ENCODE data around the gene CYP24A1.

CYP24A1 gene

DNA sequence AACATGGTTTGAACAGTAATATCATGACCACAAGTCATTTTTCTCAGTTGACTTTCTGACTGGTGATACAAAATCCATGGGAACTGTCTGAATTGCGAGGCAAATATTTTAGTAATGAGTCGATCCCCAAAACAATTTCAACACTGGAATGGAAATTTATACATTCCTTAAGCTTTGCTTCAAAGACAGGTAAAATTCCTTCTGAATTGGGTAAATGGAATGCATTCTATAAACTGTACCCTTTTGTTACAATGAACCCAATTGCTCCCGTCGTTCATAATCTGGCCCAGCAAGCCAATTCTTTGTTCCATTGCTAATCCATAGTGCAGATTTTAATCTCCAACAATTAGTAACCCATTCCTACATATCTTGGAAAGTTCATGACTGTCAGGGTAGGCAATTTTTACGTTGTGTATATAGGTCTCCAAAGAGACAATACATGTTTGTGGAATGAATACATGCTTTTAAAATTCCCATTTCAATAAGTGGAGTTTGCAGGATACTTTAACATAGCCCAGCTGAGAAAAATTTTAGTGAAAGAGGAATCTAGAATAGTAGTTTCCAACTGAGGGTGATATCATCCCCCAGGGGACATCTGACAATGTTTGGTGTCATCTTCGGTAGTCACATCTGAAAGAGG, 32.7 kb downstream of the CYP24A1 start:
- Histone ChIP-seq H3K79me2 (ENCODE audit: control insufficient read depth, insufficient read depth, low read length, unreplicated experiment) (no peaks in the 10 kb centered on the region), H3K36me3 (ENCODE audit: insufficient read depth, low read length) (no peaks in the 10 kb centered on the region), H3K27ac (ENCODE audit: low read depth, low read length) (peak overlapping the region; percentile 78), H2AFZ (ENCODE audit: low read length, unreplicated experiment) (no peak overlapping the region), H3K4me1 (ENCODE audit: control insufficient read depth, insufficient read depth, low read length, unreplicated experiment) (peaks cover 29% of the 10 kb centered on the region), H3K27me3 (ENCODE audit: insufficient read depth, low read length) (no peaks in the 10 kb centered on the region), H3K4me3 (ENCODE audit: low read depth, low read length) (no peak overlapping the region)

DNA sequence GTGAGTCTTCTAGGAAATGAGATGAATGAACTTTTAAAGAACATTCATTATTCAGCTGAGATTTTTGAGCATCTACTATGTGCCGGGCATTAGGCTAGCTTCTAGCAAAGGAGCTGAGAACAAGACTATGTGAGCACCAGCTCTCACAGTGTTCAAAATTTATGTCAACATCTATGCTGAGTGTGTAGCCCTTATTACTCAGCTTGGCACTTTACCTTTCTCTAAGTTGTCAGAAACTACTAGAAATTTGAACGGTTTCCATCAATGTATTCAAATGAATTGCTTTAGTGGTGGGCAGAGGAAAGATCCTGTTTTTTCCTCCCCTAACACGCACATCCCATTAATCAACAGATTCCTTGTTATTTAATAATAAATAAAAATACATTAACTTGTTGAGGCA, 33.3 kb downstream of the CYP24A1 start:
- Histone ChIP-seq H3K27ac (ENCODE audit: low read depth, low read length) (peak overlapping the region; percentile 78), H3K36me3 (ENCODE audit: insufficient read depth, low read length) (no peaks in the 10 kb centered on the region), H3K27me3 (ENCODE audit: insufficient read depth, low read length) (no peaks in the 10 kb centered on the region), H3K79me2 (ENCODE audit: control insufficient read depth, insufficient read depth, low read length, unreplicated experiment) (no peaks in the 10 kb centered on the region), H2AFZ (ENCODE audit: low read length, unreplicated experiment) (no peak overlapping the region), H3K4me3 (ENCODE audit: low read depth, low read length) (no peak overlapping the region), H3K4me1 (ENCODE audit: control insufficient read depth, insufficient read depth, low read length, unreplicated experiment) (peaks cover 29% of the 10 kb centered on the region)

DNA sequence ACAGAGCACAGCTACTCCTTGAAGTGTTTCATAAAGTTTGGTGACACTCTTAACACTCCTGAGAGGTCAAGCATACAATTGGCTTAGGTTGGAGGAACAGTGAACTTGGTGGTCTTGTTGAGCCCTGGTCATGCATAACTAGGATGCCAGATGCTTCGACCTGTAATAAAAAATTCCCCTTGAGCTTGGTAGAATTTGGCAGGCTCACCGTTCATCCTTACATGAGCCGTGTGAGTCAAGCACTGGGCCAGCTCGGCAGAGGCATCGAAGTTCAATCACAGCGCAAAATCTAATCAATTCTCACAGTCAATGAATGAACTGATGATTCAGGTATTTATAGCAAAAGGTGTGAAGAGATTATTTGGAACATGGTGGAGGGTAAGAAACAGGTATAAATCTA, 33.7 kb downstream of the CYP24A1 start:
- H3K36me3 ChIP-seq (ENCODE audit: insufficient read depth, low read length): no peaks in the 10 kb centered on the region
- H3K79me2 ChIP-seq (ENCODE audit: control insufficient read depth, insufficient read depth, low read length, unreplicated experiment): no peaks in the 10 kb centered on the region
- no peaks in the 10 kb centered on the region for H3K27me3 ChIP-seq (ENCODE audit: insufficient read depth, low read length)
- H3K4me3 ChIP-seq (ENCODE audit: low read depth, low read length): no peak overlapping the region
- H2AFZ ChIP-seq (ENCODE audit: low read length, unreplicated experiment): no peak overlapping the region
- peaks cover 29% of the 10 kb centered on the region for H3K4me1 ChIP-seq (ENCODE audit: control insufficient read depth, insufficient read depth, low read length, unreplicated experiment)
- H3K27ac ChIP-seq (ENCODE audit: low read depth, low read length): peak overlapping the region; percentile 78

DNA sequence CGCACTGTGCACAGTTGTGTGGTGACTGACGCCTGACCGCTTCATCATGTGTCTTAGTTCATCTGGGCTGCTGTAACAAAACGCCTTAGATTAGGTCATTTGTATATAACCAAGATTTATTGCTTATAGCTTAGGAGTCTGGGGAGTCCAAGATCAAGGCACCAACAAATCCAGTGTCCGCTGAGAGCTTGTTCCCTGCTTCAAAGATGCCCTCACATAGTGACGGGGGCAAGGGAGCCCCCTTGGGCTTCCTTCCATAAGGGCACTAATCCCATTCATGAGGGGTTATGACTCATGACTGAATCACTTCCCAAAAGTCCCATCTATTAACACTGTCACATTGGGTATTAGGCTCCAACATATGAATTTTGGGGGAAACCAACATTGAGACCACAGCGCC, 34.6 kb downstream of the CYP24A1 start:
- Histone ChIP-seq H3K27me3 (ENCODE audit: insufficient read depth, low read length) (no peaks in the 10 kb centered on the region), H3K27ac (ENCODE audit: low read depth, low read length) (no peak overlapping the region), H3K4me3 (ENCODE audit: low read depth, low read length) (no peak overlapping the region), H3K4me1 (ENCODE audit: control insufficient read depth, insufficient read depth, low read length, unreplicated experiment) (peaks cover 36% of the 10 kb centered on the region), H3K36me3 (ENCODE audit: insufficient read depth, low read length) (no peaks in the 10 kb centered on the region), H3K79me2 (ENCODE audit: control insufficient read depth, insufficient read depth, low read length, unreplicated experiment) (no peaks in the 10 kb centered on the region), H2AFZ (ENCODE audit: low read length, unreplicated experiment) (no peak overlapping the region)

DNA sequence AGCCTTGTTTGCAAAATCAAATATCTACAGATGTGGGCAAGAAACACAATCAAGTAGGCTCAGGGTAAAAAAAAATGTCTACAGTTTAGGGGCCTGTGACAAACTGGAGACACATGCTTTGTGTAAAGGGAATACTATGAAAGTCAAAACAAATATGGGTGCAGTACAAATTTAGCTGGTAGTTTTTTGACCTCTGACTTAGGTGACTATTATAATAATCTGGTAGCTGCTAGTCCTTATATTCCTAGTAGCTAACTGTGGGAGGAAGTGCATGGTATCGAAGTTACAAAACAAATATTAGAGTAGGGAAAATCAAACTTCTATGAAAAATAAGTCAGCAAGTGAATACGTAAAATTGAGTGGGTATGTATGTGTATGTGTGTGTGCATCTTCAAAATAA, 35.4 kb downstream of the CYP24A1 start:
- H3K4me3 ChIP-seq (ENCODE audit: low read depth, low read length): no peak overlapping the region
- H2AFZ ChIP-seq (ENCODE audit: low read length, unreplicated experiment): no peak overlapping the region
- H3K79me2 ChIP-seq (ENCODE audit: control insufficient read depth, insufficient read depth, low read length, unreplicated experiment): no peaks in the 10 kb centered on the region
- no peak overlapping the region for H3K27ac ChIP-seq (ENCODE audit: low read depth, low read length)
- H3K4me1 ChIP-seq (ENCODE audit: control insufficient read depth, insufficient read depth, low read length, unreplicated experiment): peaks cover 44% of the 10 kb centered on the region
- no peaks in the 10 kb centered on the region for H3K27me3 ChIP-seq (ENCODE audit: insufficient read depth, low read length)
- no peaks in the 10 kb centered on the region for H3K36me3 ChIP-seq (ENCODE audit: insufficient read depth, low read length)

DNA sequence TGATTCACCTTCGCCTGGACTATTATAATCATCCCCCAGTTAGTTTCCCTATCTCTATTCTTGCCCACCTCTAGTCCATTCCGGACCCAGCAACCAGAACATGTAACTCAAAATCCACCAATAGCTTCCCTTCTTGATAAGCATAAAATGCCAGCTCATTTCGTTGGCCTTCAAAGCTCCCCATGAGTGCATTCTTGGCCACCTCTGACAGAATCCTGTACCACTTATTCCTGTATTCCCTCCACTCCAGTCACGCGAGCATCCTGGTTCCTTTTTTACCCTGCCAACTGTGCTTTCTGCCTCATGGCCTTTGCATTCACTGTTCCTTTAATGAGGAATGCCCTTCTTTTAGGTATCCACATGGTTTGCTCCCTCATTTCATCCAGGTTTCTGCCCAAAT, 36.7 kb downstream of the CYP24A1 start:
- Histone ChIP-seq H3K4me3 (ENCODE audit: low read depth, low read length) (no peak overlapping the region), H3K4me1 (ENCODE audit: control insufficient read depth, insufficient read depth, low read length, unreplicated experiment) (peaks cover 52% of the 10 kb centered on the region), H3K36me3 (ENCODE audit: insufficient read depth, low read length) (no peaks in the 10 kb centered on the region), H3K27me3 (ENCODE audit: insufficient read depth, low read length) (no peaks in the 10 kb centered on the region), H3K79me2 (ENCODE audit: control insufficient read depth, insufficient read depth, low read length, unreplicated experiment) (no peaks in the 10 kb centered on the region), H2AFZ (ENCODE audit: low read length, unreplicated experiment) (no peak overlapping the region), H3K27ac (ENCODE audit: low read depth, low read length) (no peak overlapping the region)

DNA sequence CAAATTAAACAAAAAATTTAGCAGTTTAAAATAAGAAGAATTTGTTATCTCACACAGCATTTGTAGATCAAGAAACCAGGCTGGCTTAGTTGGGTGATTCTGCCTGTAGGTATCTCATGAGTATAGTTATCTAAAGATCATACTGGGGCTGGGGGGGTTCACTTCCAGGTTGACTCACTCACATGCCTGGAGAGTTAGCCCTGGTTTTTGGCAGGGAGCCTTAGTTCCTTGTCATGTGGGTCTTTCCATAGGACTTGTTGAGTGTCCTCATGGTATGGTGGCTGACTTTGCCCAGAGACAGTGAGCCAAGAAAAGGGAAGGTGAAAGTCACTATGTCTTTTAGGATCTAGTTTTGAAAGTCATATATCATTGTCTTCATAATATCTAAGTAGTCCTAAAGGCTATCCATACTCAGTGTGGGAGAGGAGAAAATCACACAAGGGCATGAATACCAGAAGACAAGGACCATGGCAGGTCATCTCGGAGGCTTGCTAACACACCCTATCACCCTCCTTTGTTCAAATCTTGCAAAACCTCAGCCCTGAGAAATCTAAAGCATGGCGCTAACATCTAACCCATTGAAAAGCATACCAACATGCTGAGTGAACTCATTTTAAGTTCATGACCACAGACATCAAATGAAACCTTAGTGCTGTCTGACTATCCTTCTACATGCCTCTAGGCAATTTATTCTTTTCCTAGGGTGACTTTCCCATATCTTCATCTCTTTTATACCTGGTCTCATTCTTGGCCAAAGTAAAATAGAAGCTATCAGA, 39.2 kb downstream of the CYP24A1 start:
- no peaks in the 10 kb centered on the region for H3K27me3 ChIP-seq (ENCODE audit: insufficient read depth, low read length)
- H3K4me3 ChIP-seq (ENCODE audit: low read depth, low read length): no peak overlapping the region
- no peaks in the 10 kb centered on the region for H3K79me2 ChIP-seq (ENCODE audit: control insufficient read depth, insufficient read depth, low read length, unreplicated experiment)
- H3K36me3 ChIP-seq (ENCODE audit: insufficient read depth, low read length): no peaks in the 10 kb centered on the region
- H3K27ac ChIP-seq (ENCODE audit: low read depth, low read length): peak overlapping the region; percentile 93
- no peak overlapping the region for H2AFZ ChIP-seq (ENCODE audit: low read length, unreplicated experiment)
- peaks cover 40% of the 10 kb centered on the region for H3K4me1 ChIP-seq (ENCODE audit: control insufficient read depth, insufficient read depth, low read length, unreplicated experiment)

DNA sequence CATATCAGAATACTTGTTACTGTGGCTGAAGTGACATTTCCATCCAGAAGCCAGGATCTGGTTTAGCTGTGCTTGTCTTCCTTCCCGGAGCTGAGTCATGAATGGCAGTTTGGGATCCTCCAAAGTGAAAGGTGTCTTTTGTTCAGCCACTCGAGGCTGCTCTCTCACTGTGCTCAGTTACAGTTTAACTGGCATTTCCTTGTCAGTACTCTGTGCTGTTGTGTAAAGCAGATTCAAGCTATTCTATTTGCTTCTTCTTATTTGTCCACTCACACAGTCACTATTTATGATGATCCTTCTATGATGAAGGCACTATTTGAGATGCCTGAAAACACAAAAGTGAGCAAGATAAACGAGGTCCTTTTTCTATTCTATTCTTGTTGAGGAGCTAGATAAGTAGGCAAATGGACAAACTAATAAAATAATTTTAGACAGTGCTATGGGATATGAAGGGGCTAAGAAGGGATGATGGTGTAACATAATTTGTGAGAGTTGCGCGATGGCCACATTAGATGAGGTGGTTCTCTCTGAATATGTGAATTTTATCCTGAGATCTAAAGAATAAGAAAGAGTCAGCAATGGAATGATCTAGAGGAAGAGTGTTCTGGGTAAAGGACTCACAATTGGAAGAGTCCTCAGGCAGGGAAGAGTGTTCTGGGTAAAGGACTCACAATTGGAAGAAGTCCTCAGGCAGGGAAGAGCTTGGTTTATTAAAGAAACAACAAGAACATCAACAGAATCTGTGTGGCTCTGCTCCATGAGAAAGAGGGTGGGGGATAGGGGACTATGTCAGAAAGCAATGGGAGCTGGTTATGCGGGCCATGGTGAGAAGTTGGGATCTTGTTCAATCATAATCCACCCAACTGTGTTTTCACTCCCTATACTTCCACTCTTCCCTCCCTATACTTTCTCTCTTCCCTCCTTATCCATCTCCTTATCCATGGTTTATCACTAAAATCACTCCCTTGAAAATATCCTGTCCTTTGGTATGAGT, 40.1 kb downstream of the CYP24A1 start:
- H3K27me3 ChIP-seq (ENCODE audit: insufficient read depth, low read length): no peaks in the 10 kb centered on the region
- H2AFZ ChIP-seq (ENCODE audit: low read length, unreplicated experiment): peak overlapping the region; percentile 12
- H3K36me3 ChIP-seq (ENCODE audit: insufficient read depth, low read length): no peaks in the 10 kb centered on the region
- peaks cover 31% of the 10 kb centered on the region for H3K4me1 ChIP-seq (ENCODE audit: control insufficient read depth, insufficient read depth, low read length, unreplicated experiment)
- H3K79me2 ChIP-seq (ENCODE audit: control insufficient read depth, insufficient read depth, low read length, unreplicated experiment): no peaks in the 10 kb centered on the region
- H3K4me3 ChIP-seq (ENCODE audit: low read depth, low read length): peak overlapping the region; percentile 37; the same call in 1 of the 2 replicates
- H3K27ac ChIP-seq (ENCODE audit: low read depth, low read length): peak overlapping the region; percentile 93

DNA sequence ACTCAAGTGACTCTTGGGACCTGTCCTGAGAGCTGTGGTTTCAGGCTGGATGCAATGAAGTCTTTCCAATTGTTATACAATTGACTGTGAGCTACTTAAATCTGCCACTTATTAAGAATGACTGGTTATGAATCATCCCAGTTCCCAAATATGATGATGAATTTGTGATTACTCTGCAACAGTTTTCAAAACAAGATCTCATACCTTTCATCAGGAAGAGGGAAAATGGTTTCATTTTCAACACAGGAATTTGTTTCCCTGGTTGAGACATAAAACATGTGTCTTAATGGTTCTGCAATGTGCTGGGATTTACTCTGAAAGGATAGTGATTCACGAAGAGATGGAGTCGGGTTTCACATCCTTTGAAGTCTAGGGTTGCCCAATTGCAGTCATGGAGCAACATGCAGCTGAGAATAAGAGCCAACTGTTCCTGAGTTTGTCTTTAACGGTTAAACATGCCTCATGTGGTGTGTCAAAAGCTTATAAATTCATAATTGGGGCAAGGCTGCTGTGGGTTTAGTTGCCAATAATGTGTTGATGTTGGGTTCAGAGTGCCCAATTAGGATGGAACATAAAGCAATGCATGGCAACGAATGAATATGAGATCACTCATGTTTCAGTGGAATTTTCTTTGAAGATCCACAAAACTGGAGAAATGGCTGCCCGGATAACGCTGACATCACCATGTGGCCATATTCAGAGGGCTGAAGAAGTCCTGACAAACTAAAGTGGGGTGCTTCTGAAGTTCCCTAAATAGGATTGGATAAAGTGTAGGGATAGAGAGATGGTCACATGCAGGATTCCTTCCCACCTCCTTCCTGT, 41.0 kb downstream of the CYP24A1 start:
- no peaks in the 10 kb centered on the region for H3K36me3 ChIP-seq (ENCODE audit: insufficient read depth, low read length)
- H3K27ac ChIP-seq (ENCODE audit: low read depth, low read length): peak overlapping the region; percentile 93
- no peaks in the 10 kb centered on the region for H3K27me3 ChIP-seq (ENCODE audit: insufficient read depth, low read length)
- H3K79me2 ChIP-seq (ENCODE audit: control insufficient read depth, insufficient read depth, low read length, unreplicated experiment): no peaks in the 10 kb centered on the region
- peak overlapping the region; percentile 12 for H2AFZ ChIP-seq (ENCODE audit: low read length, unreplicated experiment)
- peaks cover 38% of the 10 kb centered on the region for H3K4me1 ChIP-seq (ENCODE audit: control insufficient read depth, insufficient read depth, low read length, unreplicated experiment)
- peak overlapping the region; percentile 37 for H3K4me3 ChIP-seq (ENCODE audit: low read depth, low read length)
